ENCODE results near the gene FRAT1.

The FRAT1 gene

GRCh38 chr10:97297556-97298222 lies 21.4 kb upstream of the FRAT1 start:
- no peak overlapping the region for H3K4me3 ChIP-seq (ENCODE audit: low read depth, low read length)
- in situ Hi-C loops (cut with HindIII; ENCODE audit: low sequenced_read_pairs) = no loop called here
- DNase-seq (ENCODE audit: low read depth, low spot score) = no peak
- no peak for TF ChIP-seq CTCF (IDR thresholded peaks at IDR 0.05; ENCODE audit: low read depth, low read length)

GRCh38 chr10:97298223-97298571 lies 20.9 kb upstream of the FRAT1 start:
- no peak for TF ChIP-seq CTCF (IDR thresholded peaks at IDR 0.05; ENCODE audit: low read depth, low read length)
- no peak for DNase-seq (ENCODE audit: low read depth, low spot score)
- no peak overlapping the region for H3K4me3 ChIP-seq (ENCODE audit: low read depth, low read length)
- in situ Hi-C loops (cut with HindIII; ENCODE audit: low sequenced_read_pairs) = no loop called here

GRCh38 chr10:97300980-97301379 lies 18.1 kb upstream of the FRAT1 start:
- in situ Hi-C loops (cut with HindIII; ENCODE audit: low sequenced_read_pairs) = no loop called here
- TF ChIP-seq CTCF (IDR thresholded peaks at IDR 0.05; ENCODE audit: low read depth, low read length) = no peak
- H3K4me3 ChIP-seq (ENCODE audit: low read depth, low read length) = no peak overlapping the region
- no peak for DNase-seq (ENCODE audit: low read depth, low spot score)

GRCh38 chr10:97302088-97302791 lies 16.8 kb upstream of the FRAT1 start:
- TF ChIP-seq CTCF (IDR thresholded peaks at IDR 0.05; ENCODE audit: low read depth, low read length) = no peak
- no peak overlapping the region for H3K4me3 ChIP-seq (ENCODE audit: low read depth, low read length)
- DNase-seq (ENCODE audit: low read depth, low spot score) = no peak
- in situ Hi-C loops (cut with HindIII; ENCODE audit: low sequenced_read_pairs) = no loop called here

- H3K4me3 ChIP-seq (ENCODE audit: low read depth, low read length) = no peak overlapping the region
- TF ChIP-seq CTCF (IDR thresholded peaks at IDR 0.05; ENCODE audit: low read depth, low read length) = no peak
- in situ Hi-C loops (cut with HindIII; ENCODE audit: low sequenced_read_pairs) = no loop called here
- no peak for DNase-seq (ENCODE audit: low read depth, low spot score)
Observed at GRCh38 chr10:97307441-97307840, 11.6 kb upstream of the FRAT1 start.

- no peak for TF ChIP-seq CTCF (IDR thresholded peaks at IDR 0.05; ENCODE audit: low read depth, low read length)
- no peak for DNase-seq (ENCODE audit: low read depth, low spot score)
Observed at GRCh38 chr10:97307866-97308780, 10.9 kb upstream of the FRAT1 start.

More at GRCh38 chr10:97307866-97308780, 10.9 kb upstream of the FRAT1 start:
- in situ Hi-C loops (cut with HindIII; ENCODE audit: low sequenced_read_pairs) = no loop called here
- no peak overlapping the region for H3K4me3 ChIP-seq (ENCODE audit: low read depth, low read length)
